Peyer's patch (tissue), 4 donors: ENCODE measurements around the gene GH2. TPM values are rescaled to one million over a fixed set of nuclear protein-coding genes. Genes with fewer than 3 reads are reported as not detected.

Source experiments
- DNase-seq, 3 donors: peaks; one replicate each; pipeline ENCODE4 v3.0.0-alpha.2; 2017 to 2019
- H3K27ac ChIP-seq, 4 donors: fragments of 200-600 bp; sonication (generic); one replicate each; pipeline ENCODE4 v1.5.1; 2016 to 2019
- H3K27me3 ChIP-seq, 2 donors: fragments of 200-600 bp; sonication (generic); one replicate each; pipeline ENCODE4 v1.5.1; 2019
- H3K36me3 ChIP-seq, 3 donors: fragments of 200-600 bp; sonication (generic); one replicate each; pipeline ENCODE4 v1.5.1; 2016 to 2019
- H3K4me1 ChIP-seq, 4 donors: fragments of 200-600 bp; sonication (generic); one replicate each; pipeline ENCODE4 v1.5.1; 2016 to 2019
- H3K4me3 ChIP-seq, 4 donors: fragments of 200-600 bp; sonication (generic); 1 replicate in 3 of 4; 2 replicates in 1 of 4; pipeline ENCODE4 v1.5.1; 2016 to 2019; ENCODE audit warnings: mild to moderate bottlenecking in 1 of 4
- H3K9me3 ChIP-seq, 4 donors: fragments of 200-600 bp; sonication (generic); one replicate each; pipeline ENCODE4 v1.5.1; 2016 to 2019; ENCODE audit warnings: mild to moderate bottlenecking in 1 of 4
- POLR2A ChIP-seq, 2 donors: fragments of 450-650 bp; IDR thresholded peaks; one replicate each; pipeline ENCODE4 v1.5.1; 2017; ENCODE audit warnings: antibody characterized with exemption in 2 of 2, mild to moderate bottlenecking in 2 of 2, moderate library complexity in 2 of 2
- total RNA-seq, 4 donors: library from RNA; depleted of rRNA; stranded (reverse); fragments of >200 nt; gene quantifications; one replicate each; pipeline ENCODE4 v1.1.0, GENCODE V29; 2016
- TF ChIP-seq, protein P1 (sequence below), 6 experiments: fragments of 450-650 bp in 4 of 6; fragments of 200-600 bp in 2 of 6; sonication (generic) in 1 of 6; IDR thresholded peaks; one replicate each; pipeline ENCODE4 v1.5.1; 2017 to 2019; ENCODE audit warnings: antibody characterized with exemption in 6 of 6, mild to moderate bottlenecking in 3 of 6, moderate library complexity in 1 of 6

The GH2 gene
- total RNA-seq: not detected

DNA sequence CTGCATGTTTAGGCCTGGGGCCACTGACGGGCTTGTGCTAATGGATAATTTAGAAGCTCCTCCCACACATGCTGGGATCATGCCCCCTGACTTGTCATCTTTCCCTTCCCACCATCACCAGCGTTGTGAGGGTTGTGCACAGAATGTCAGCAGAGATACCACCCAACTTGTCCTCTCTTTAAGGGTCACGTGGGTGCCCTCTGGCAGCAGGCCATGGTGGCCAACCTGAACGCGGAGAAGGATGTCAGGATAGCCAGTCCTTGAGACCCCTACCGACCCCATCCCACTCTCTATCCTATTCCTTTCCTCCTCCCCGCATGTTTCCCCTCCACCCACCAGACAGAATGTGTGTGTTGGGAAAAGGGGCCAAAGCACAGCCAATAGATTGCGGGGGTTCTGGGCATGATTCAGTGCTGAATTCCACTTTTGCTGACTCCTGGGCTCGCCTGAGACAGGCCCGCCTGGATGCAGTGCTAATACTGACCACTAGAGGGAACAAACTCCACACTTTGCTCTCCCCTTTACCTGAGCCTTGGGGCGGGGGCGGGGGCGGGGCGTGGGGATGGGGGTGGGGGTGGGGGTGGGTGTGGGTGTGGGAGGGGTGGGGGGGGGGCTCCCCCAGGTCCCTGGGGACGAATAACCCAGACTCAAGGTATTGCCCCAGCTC lies at the start of gene GH2:
Gene GH2 (minus strand): TSS at position 10 of the 667 bp plus-strand sequence. CDS start 143 bp downstream, outside the sequence.
- H3K27ac ChIP-seq: no peak within 1 kb of the TSS
- H3K27me3 ChIP-seq: no peaks in the 10 kb centered on the region
- no peaks in the 10 kb centered on the region for H3K36me3 ChIP-seq
- H3K4me3 ChIP-seq: no peak within 1 kb of the TSS
- H3K4me1 ChIP-seq: no peaks in the 10 kb centered on the region
- no peak for TF ChIP-seq POLR2A (IDR thresholded peaks at IDR 0.05)
- TF ChIP-seq, protein P1, sequence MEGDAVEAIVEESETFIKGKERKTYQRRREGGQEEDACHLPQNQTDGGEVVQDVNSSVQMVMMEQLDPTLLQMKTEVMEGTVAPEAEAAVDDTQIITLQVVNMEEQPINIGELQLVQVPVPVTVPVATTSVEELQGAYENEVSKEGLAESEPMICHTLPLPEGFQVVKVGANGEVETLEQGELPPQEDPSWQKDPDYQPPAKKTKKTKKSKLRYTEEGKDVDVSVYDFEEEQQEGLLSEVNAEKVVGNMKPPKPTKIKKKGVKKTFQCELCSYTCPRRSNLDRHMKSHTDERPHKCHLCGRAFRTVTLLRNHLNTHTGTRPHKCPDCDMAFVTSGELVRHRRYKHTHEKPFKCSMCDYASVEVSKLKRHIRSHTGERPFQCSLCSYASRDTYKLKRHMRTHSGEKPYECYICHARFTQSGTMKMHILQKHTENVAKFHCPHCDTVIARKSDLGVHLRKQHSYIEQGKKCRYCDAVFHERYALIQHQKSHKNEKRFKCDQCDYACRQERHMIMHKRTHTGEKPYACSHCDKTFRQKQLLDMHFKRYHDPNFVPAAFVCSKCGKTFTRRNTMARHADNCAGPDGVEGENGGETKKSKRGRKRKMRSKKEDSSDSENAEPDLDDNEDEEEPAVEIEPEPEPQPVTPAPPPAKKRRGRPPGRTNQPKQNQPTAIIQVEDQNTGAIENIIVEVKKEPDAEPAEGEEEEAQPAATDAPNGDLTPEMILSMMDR (IDR thresholded peaks at IDR 0.05): peak; percentile 38 to 69 (median 46)
- no peaks in the 10 kb centered on the region for H3K9me3 ChIP-seq
- DNase-seq: peak in 2 of 3 donors; percentile 50 to 79

DNA sequence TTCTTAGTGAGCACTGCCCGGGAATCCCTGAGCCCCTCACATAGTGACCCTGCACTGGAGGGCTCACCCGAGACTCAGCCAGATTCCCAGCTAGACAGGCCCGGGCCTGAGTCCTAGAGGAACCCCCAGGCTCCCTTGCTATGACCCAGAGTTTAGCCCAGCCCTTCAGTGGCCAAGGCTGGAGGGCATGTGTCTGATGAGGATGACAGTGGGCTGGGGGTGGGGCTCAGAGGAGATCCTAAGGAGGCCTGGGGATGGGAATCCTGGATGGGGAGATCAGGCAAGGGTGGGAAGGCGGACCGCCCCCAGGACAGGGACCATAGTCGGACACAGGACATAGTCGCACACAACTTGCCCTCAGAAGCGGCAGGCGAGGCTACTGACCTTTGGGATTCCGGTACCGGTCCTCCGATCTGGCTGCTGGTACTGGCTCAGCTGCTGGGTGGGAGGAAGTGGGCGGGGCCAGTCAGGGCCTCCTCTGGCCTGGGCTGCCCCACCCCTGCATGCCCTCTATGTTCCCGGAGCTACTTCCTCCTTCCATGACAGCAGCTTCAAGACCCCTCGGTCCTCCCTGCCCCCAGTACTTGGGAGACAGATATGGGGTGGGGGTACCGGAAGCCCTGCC lies 49.3 kb upstream of the GH2 start:
- peak overlapping the region; percentile 52 to 91 (median 60) for H3K27ac ChIP-seq
- TF ChIP-seq, protein P1 (IDR thresholded peaks at IDR 0.05): no peak
- no peak for TF ChIP-seq POLR2A (IDR thresholded peaks at IDR 0.05)

DNA sequence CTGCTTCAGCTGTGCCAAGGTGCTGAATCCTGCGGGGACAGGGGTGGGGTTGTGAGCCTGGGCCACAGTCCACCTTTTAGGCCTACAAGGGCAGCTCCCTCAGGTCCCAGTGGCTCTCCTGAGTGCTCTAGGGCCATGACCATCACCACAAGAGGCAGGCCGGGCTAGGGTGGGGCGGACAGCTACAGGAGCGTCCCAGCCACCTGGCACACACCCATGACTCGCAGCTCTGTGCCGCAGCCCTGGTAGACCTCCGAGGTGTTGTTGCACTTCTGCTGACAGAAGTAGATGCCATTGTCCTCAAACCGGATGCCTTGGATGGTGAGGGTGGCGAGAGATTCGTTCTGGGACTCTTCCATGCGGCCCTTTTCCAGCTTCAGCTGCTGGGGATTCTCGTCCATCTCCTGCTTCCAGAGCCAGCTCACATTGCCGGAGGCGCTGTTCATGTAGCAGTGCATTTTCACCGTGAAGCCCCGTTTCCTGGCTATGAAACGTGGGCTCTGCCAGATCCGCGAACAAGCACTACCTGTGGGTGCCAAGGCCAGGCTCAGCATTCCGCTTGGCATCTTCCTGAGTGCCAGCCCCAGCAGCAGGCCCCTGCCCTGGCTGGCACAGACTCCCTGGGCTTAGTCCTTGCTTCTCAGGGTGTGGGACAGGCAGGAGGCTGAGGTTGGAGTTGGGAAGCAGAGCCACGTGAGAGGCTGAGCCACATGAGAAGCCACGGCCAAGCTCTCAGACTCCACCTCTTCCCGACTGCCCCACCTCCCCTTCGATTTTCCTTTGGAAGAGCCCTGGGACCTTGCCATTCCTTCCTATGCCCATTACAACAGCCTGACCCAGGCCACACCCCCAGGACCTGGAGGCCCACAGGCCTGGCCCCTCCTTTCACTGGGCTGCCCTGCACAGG lies 48.4 kb upstream of the GH2 start:
- Histone ChIP-seq H3K9me3 (no peaks in the 10 kb centered on the region), H3K4me3 (peak overlapping the region in 2 of 4 donors; percentile 49 to 63), H3K27ac (peak overlapping the region in 2 of 4 donors; percentile 25 to 91), H3K36me3 (no peaks in the 10 kb centered on the region), H3K4me1 (peaks cover 0 to 13% (median 5%) of the 10 kb centered on the region in 4 donors), H3K27me3 (no peaks in the 10 kb centered on the region)
- TF ChIP-seq, protein P1 (IDR thresholded peaks at IDR 0.05): no peak
- TF ChIP-seq POLR2A (IDR thresholded peaks at IDR 0.05): no peak
- DNase-seq: no peak

More for the DNA sequence above, 49.3 kb upstream of the GH2 start:
- Histone ChIP-seq H3K4me1 (peaks cover 0 to 13% (median 5%) of the 10 kb centered on the region in 4 donors), H3K36me3 (no peaks in the 10 kb centered on the region), H3K9me3 (no peaks in the 10 kb centered on the region), H3K4me3 (peak overlapping the region; percentile 32 to 63 (median 42)), H3K27me3 (no peaks in the 10 kb centered on the region)
- DNase-seq: peak; percentile 66 to 93 (median 93)

DNA sequence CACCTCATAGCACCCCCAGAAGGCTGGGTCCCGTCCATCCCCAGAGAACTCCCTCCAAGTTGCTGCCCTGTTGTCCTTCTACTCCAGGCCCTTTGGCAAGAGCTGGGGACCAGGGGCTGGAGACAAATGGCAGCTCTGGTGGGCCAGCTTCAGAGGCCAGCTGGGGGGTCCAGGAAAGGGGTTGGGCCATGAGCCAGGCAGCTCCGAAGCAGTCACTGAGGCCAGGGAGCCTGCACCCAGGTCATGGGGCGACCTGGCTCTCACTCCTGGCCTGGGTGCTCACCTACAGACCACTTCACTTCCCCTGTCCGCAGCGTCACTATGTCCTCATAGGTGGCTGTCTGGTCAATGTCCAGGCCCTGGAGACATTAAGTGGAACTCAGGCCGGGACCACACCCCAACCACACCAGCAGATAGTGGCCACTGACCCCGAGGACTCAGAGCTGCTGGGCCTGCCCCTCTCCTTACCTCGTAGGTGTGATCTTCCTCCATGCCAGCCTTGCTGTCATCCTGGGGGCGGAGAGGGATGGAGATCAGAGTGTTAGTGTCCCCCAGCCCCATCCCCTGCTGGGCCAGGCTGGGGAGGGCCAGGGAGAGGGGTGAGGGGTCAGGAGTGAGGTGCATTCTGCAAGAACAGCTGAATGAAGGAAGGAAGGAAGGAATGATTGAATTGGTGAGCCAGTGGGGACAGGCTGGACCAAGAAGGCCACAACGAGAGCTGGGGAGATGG lies 47.4 kb upstream of the GH2 start:
- no peak for DNase-seq
- Histone ChIP-seq H3K27me3 (no peaks in the 10 kb centered on the region), H3K4me3 (peak overlapping the region in 1 of 4 donors; percentile 63), H3K9me3 (no peaks in the 10 kb centered on the region), H3K36me3 (no peaks in the 10 kb centered on the region), H3K4me1 (peaks cover 0 to 13% (median 5%) of the 10 kb centered on the region in 4 donors), H3K27ac (peak overlapping the region in 1 of 4 donors; percentile 91)
- TF ChIP-seq, protein P1 (IDR thresholded peaks at IDR 0.05): no peak
- TF ChIP-seq POLR2A (IDR thresholded peaks at IDR 0.05): no peak

DNA sequence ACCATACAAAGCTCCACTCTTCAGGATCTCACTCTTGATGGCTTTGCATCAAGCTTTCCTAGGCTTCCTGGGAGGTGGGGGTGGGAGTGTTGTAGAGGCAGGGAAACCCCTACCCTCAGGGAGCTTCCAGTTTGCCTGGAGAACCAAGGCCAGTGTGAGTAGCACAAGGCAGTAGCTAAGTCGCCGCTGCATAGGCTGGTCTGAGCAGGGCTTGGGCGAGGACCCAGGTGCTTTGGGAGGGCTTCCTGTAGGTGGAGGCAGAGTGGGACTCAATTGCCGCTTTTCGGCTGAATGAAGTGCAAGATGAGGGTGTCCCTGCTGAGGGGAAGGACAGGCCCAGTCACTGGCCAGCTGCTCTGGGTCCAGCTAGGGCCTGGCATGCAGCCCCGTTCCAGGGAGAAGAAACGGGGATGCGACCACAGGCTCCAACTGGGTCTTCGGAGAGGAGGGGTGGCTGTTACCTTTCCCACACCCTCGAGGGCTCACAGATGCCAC lies 46.5 kb upstream of the GH2 start:
- H3K9me3 ChIP-seq: no peaks in the 10 kb centered on the region
- DNase-seq: no peak
- TF ChIP-seq, protein P1 (IDR thresholded peaks at IDR 0.05): no peak
- no peak for TF ChIP-seq POLR2A (IDR thresholded peaks at IDR 0.05)
- H3K4me1 ChIP-seq: peaks cover 0 to 13% (median 5%) of the 10 kb centered on the region in 4 donors
- H3K36me3 ChIP-seq: no peaks in the 10 kb centered on the region
- peak overlapping the region in 1 of 4 donors; percentile 91 for H3K27ac ChIP-seq
- H3K27me3 ChIP-seq: no peaks in the 10 kb centered on the region
- H3K4me3 ChIP-seq: peak overlapping the region in 1 of 4 donors; percentile 63
